A549 (cell line): ENCODE measurements around the gene PPL. TPM values are rescaled to one million over a fixed set of nuclear protein-coding genes. Genes with fewer than 3 reads are reported as not detected.

ENCODE experiments used
- ATAC-seq, 2 experiments: fragments of 200-7000 bp in 1 of 2; fragments of >200 bp in 1 of 2; cut with Nextera tagmentation in 1 of 2; cut with Tn5 transposase in 1 of 2; 3 replicates each; pipeline versions ENCODE4 v1.8.0 to v1.9.1; 2018 to 2020; ENCODE audit warnings: mild to moderate bottlenecking in 1 of 2, moderate library complexity in 1 of 2
- CTCF ChIA-PET: fragments of 300-600 bp; sonication (Branson Sonifier 250); formaldehyde crosslinking; extraction: SDS; loops from one replicate; lab custom pipeline; 2021; ENCODE audit warnings: antibody characterized with exemption, inconsistent platforms; lab: Yijun Ruan, JAX
- POLR2A ChIA-PET: fragments of 350-600 bp; formaldehyde crosslinking; extraction: SDS; loops from one replicate; lab custom pipeline; 2021; ENCODE audit warnings: antibody characterized with exemption, inconsistent platforms; lab: Yijun Ruan, JAX
- DNase-seq, 2 experiments: peaks; one replicate each; pipeline versions ENCODE4 v3.0.0 to v3.0.0-alpha.2; 2011 to 2016; ENCODE audit warnings: low read depth in 1 of 2, low spot score in 1 of 2
- FAIRE-seq: peaks from 2 replicates; lab custom pipeline; 2011; peaks lifted over from hg19 to GRCh38; lab: Jason Lieb, UNC
- H3K27ac ChIP-seq, 2 experiments: fragments of >200 bp; sonication (Bioruptor Twin); formaldehyde crosslinking; 3 replicates each; pipeline ENCODE4 v1.5.1; 2016 to 2017
- H3K4me1 ChIP-seq: fragments of >200 bp; sonication (Bioruptor Twin); formaldehyde crosslinking; 3 replicates; pipeline ENCODE4 v1.6.1; 2016
- H3K4me2 ChIP-seq: fragments of >200 bp; sonication (Bioruptor Twin); formaldehyde crosslinking; 3 replicates; pipeline ENCODE4 v1.6.1; 2016
- H3K4me3 ChIP-seq: fragments of >200 bp; sonication (Bioruptor Twin); formaldehyde crosslinking; 3 replicates; pipeline ENCODE4 v1.5.1; 2016
- H3K9me3 ChIP-seq: fragments of >200 bp; sonication (Bioruptor Twin); formaldehyde crosslinking; 3 replicates; pipeline ENCODE4 v1.6.1; 2016
- CBX2 ChIP-seq: fragments of 200-600 bp; sonication (generic); IDR thresholded peaks from 2 replicates; pipeline ENCODE4 v1.6.1; 2016; ENCODE audit warnings: low read depth, mild to moderate bottlenecking, borderline replicate concordance
- CEBPB ChIP-seq, 2 experiments: fragments of >200 bp in 1 of 2; sonication (Bioruptor Twin) in 1 of 2; formaldehyde crosslinking in 1 of 2; IDR thresholded peaks; 2 replicates each; pipeline ENCODE4 v1.6.1; 2012 to 2016
- EP300 ChIP-seq, 2 experiments: fragments of >200 bp; sonication (Bioruptor Twin); formaldehyde crosslinking; IDR thresholded peaks; 2 replicates in 1 of 2; 3 replicates in 1 of 2; pipeline ENCODE4 v1.6.1; 2016 to 2017
- ESRRA ChIP-seq: fragments of 150-350 bp; IDR thresholded peaks from 2 replicates; pipeline ENCODE4 v1.6.1; 2014; ENCODE audit warnings: mild to moderate bottlenecking, low read length, borderline replicate concordance
- FOSB ChIP-seq: fragments of 250-450 bp; sonication (Bioruptor Pico); IDR thresholded peaks from 2 replicates; pipeline ENCODE4 v1.5.0; 2020; ENCODE audit warnings: mild to moderate bottlenecking, moderate library complexity
- FOXS1 ChIP-seq: fragments of 250-450 bp; sonication (Bioruptor Pico); IDR thresholded peaks from 2 replicates; pipeline ENCODE4 v1.5.0; 2020; ENCODE audit warnings: mild to moderate bottlenecking, moderate library complexity
- HDAC2 ChIP-seq: fragments of 200-600 bp; sonication (generic); IDR thresholded peaks from 2 replicates; pipeline ENCODE4 v1.6.1; 2016
- HEYL ChIP-seq: fragments of 250-450 bp; sonication (Bioruptor Pico); IDR thresholded peaks from 2 replicates; pipeline ENCODE4 v1.8.0; 2021; ENCODE audit warnings: mild to moderate bottlenecking, moderate library complexity
- HOXB13 ChIP-seq: fragments of 250-450 bp; sonication (Bioruptor Pico); IDR thresholded peaks from 2 replicates; pipeline ENCODE4 v1.5.0; 2020; ENCODE audit warnings: low read depth, mild to moderate bottlenecking, moderate library complexity
- MAFK ChIP-seq: fragments of 450-650 bp; IDR thresholded peaks from 2 replicates; pipeline ENCODE4 v1.6.1; 2014; ENCODE audit not compliant: partially characterized antibody
- POLR2A ChIP-seq: IDR thresholded peaks from 2 replicates; pipeline ENCODE4 v1.6.1; 2012; ENCODE audit warnings: mild to moderate bottlenecking, low read length
- POLR2AphosphoS2 ChIP-seq: conservative IDR thresholded peaks from 2 replicates; pipeline ENCODE4 v1.6.1; 2012; ENCODE audit warnings: low read length, improper control_type of control experiment, inconsistent platforms
- RFX5 ChIP-seq: fragments of 450-650 bp; IDR thresholded peaks from 2 replicates; pipeline ENCODE4 v1.7.1; 2014; ENCODE audit warnings: antibody characterized with exemption, mild to moderate bottlenecking, moderate library complexity
- TP53 ChIP-seq: fragments of 250-450 bp; sonication (Bioruptor Pico); IDR thresholded peaks from 2 replicates; pipeline ENCODE4 v1.5.0; 2021; ENCODE audit warnings: mild to moderate bottlenecking, moderate library complexity
- ZFP36 ChIP-seq: fragments of 450-650 bp; IDR thresholded peaks from 2 replicates; pipeline ENCODE4 v1.6.1; 2014; ENCODE audit warnings: borderline replicate concordance; ENCODE audit not compliant: partially characterized antibody
- WGBS: methylation state at CpG from one replicate; pipeline ENCODE4 v1.1.6; 2017; ENCODE audit errors: missing lambda C conversion rate; 5-methylcytosine and 5-hydroxymethylcytosine counted together
- polyA plus RNA-seq, 4 experiments: library from polyadenylated mRNA; depleted of rRNA in 3 of 4; stranded (reverse); fragments of >200 nt; fragmentation: RNase III in 1 of 4; extraction: RNeasy Plus Mini Kit Qiagen cat#74134 plus additional on column Dnase treatment in 1 of 4; gene quantifications; 2 replicates in 3 of 4; 3 replicates in 1 of 4; pipeline ENCODE4 v1.2.3, GENCODE V29; 2011 to 2017
- TF ChIP-seq, protein P1 (sequence below): IDR thresholded peaks from 2 replicates; pipeline ENCODE4 v1.6.1; 2012
- TF ChIP-seq, protein P2 (sequence below): fragments of 450-650 bp; IDR thresholded peaks from 2 replicates; pipeline ENCODE4 v1.6.1; 2014; ENCODE audit warnings: antibody characterized with exemption
- TF ChIP-seq, protein P3 (sequence below): IDR thresholded peaks from 2 replicates; pipeline ENCODE4 v1.6.1; 2012; ENCODE audit warnings: low read depth, borderline replicate concordance
- TF ChIP-seq, protein P4 (sequence below): fragments of 250-450 bp; sonication (Bioruptor Pico); IDR thresholded peaks from 2 replicates; pipeline ENCODE4 v1.5.0; 2020; ENCODE audit warnings: low read depth, mild to moderate bottlenecking, moderate library complexity
- TF ChIP-seq, protein P5 (sequence below): fragments of 250-450 bp; sonication (Bioruptor Pico); IDR thresholded peaks from 2 replicates; pipeline ENCODE4 v1.5.0; 2021; ENCODE audit warnings: mild to moderate bottlenecking, moderate library complexity, borderline replicate concordance

The PPL gene
- polyA plus RNA-seq, 2 of the 4 experiments (the other 2 are of a cell fraction): 1.8 to 2.6 TPM

DNA sequence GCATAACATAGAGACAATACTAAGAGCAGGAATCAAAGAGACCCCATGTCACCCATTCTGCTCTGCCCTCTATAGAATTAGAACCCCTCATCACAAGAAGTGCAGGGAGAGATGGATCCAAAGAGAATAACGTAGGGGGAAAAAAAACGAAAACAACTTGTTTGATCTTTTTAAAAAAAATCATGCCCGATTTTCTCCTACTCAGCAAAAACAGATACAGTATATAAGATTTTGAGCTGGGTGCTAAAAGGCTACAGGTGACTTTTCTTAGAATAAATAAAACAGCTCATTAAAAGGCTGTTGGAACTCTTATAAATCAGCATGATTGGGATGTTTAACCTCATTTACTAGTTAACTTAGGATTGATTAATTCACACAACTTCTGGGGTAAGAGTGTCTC lies 72.2 kb downstream of the PPL start:
- Histone ChIP-seq H3K4me2 (no peak overlapping the region), H3K4me3 (no peak overlapping the region), H3K9me3 (no peaks in the 10 kb centered on the region), H3K27ac (no peak overlapping the region), H3K4me1 (peaks cover 9% of the 10 kb centered on the region)
- FAIRE-seq (no peak), ATAC-seq (no peak), DNase-seq (no peak)
- WGBS: 60% methylated on average over 3 of the region's 3 CpGs
- no peak for TF ChIP-seq ESRRA
- no peak for TF ChIP-seq TP53 (CRISPR knock-in tag)
- TF ChIP-seq MAFK: peak; percentile 79
- TF ChIP-seq ZFP36: no peak
- TF ChIP-seq HDAC2: no peak
- TF ChIP-seq, protein P1, sequence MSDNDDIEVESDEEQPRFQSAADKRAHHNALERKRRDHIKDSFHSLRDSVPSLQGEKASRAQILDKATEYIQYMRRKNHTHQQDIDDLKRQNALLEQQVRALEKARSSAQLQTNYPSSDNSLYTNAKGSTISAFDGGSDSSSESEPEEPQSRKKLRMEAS: no peak
- ChIA-PET CTCF (interaction anchor here (1.1 to 1.4 kb wide), 4 partner anchors 9 to 80 kb away, joined by 3 to 4 read pairs (median 3); no protein-coding TSS in a partner anchor), POLR2A (no interaction called here)

DNA sequence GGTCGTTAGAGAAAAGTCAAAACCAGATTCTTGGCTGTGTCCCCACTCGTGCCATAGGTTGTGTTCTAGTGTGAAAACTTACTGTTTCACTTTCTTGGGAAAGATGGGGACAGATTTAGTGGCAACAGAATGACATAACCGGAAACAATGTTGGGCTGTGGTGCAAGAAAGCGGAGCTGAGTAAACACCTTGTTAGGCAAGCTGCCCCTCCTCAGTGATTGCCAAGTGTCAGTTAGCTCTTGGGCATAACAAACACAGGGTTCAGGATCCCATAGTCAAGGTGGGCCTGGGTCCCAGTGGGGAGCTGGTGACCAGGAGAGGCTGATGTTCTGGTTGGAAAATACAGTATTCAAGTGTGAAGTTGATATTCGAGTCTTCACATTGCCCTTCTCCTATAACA lies 74.3 kb downstream of the PPL start:
- ATAC-seq: no peak
- POLR2A ChIA-PET: no interaction called here
- no peak for DNase-seq
- no peak overlapping the region for H3K4me2 ChIP-seq
- no peak for FAIRE-seq
- CTCF ChIA-PET: interaction anchor here (0.9 to 2.4 kb wide), 6 partner anchors 11 to 94 kb away, joined by 3 to 10 read pairs (median 4); partner anchors contain the start of genes GLYR1, PPL and UBN1
- H3K4me1 ChIP-seq: peaks cover 3% of the 10 kb centered on the region
- TF ChIP-seq POLR2A (no peak), CEBPB (IDR thresholded peaks at IDR 0.05) (no peak), HEYL (CRISPR knock-in tag) (no peak), RFX5 (no peak), TP53 (CRISPR knock-in tag) (no peak), ESRRA (no peak), POLR2AphosphoS2 (no peak), FOXS1 (CRISPR knock-in tag) (no peak), CBX2 (no peak), HOXB13 (CRISPR knock-in tag) (no peak), FOSB (CRISPR knock-in tag) (no peak), EP300 (IDR thresholded peaks at IDR 0.05) (no peak)
- TF ChIP-seq, protein P2, sequence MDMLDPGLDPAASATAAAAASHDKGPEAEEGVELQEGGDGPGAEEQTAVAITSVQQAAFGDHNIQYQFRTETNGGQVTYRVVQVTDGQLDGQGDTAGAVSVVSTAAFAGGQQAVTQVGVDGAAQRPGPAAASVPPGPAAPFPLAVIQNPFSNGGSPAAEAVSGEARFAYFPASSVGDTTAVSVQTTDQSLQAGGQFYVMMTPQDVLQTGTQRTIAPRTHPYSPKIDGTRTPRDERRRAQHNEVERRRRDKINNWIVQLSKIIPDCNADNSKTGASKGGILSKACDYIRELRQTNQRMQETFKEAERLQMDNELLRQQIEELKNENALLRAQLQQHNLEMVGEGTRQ: no peak
- TF ChIP-seq, protein P1: no peak
- TF ChIP-seq, protein P3, sequence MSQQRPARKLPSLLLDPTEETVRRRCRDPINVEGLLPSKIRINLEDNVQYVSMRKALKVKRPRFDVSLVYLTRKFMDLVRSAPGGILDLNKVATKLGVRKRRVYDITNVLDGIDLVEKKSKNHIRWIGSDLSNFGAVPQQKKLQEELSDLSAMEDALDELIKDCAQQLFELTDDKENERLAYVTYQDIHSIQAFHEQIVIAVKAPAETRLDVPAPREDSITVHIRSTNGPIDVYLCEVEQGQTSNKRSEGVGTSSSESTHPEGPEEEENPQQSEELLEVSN: no peak
- TF ChIP-seq, protein P4, sequence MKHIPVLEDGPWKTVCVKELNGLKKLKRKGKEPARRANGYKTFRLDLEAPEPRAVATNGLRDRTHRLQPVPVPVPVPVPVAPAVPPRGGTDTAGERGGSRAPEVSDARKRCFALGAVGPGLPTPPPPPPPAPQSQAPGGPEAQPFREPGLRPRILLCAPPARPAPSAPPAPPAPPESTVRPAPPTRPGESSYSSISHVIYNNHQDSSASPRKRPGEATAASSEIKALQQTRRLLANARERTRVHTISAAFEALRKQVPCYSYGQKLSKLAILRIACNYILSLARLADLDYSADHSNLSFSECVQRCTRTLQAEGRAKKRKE (CRISPR knock-in tag): no peak
- TF ChIP-seq, protein P5, sequence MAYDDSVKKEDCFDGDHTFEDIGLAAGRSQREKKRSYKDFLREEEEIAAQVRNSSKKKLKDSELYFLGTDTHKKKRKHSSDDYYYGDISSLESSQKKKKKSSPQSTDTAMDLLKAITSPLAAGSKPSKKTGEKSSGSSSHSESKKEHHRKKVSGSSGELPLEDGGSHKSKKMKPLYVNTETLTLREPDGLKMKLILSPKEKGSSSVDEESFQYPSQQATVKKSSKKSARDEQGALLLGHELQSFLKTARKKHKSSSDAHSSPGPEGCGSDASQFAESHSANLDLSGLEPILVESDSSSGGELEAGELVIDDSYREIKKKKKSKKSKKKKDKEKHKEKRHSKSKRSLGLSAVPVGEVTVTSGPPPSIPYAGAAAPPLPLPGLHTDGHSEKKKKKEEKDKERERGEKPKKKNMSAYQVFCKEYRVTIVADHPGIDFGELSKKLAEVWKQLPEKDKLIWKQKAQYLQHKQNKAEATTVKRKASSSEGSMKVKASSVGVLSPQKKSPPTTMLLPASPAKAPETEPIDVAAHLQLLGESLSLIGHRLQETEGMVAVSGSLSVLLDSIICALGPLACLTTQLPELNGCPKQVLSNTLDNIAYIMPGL (CRISPR knock-in tag): no peak
- TF ChIP-seq, all 56 proteins: peak for 0
- Histone ChIP-seq H3K4me3 (no peak overlapping the region), H3K27ac (no peak overlapping the region), H3K9me3 (no peaks in the 10 kb centered on the region)
- 71% methylated on average over 5 of the region's 5 CpGs for WGBS
